Renal cortical epithelial cell (primary cell): ENCODE results near the gene COMMD4. TPM values are rescaled to one million over a fixed set of nuclear protein-coding genes. Genes with fewer than 3 reads are reported as not detected.
A peak's percentile ranks its signal among the peaks of the same experiment; 100 is the strongest.

Experiments
- DNase-seq: peaks from one replicate; pipeline ENCODE4 v3.0.0-alpha.2; 2011; ENCODE audit warnings: low read depth
- total RNA-seq: library from RNA; depleted of rRNA; stranded (reverse); fragments of >200 nt; gene quantifications from 2 replicates; pipeline ENCODE4 v1.2.3, GENCODE V29; 2014

The COMMD4 gene
- total RNA-seq, 1 donor from 2014 or later, result 42.1 TPM

- DNase-seq, result no peak
These were observed 20.1 kb downstream of the COMMD4 start for GRCh38 chr15:75356006-75356405.

DNA sequence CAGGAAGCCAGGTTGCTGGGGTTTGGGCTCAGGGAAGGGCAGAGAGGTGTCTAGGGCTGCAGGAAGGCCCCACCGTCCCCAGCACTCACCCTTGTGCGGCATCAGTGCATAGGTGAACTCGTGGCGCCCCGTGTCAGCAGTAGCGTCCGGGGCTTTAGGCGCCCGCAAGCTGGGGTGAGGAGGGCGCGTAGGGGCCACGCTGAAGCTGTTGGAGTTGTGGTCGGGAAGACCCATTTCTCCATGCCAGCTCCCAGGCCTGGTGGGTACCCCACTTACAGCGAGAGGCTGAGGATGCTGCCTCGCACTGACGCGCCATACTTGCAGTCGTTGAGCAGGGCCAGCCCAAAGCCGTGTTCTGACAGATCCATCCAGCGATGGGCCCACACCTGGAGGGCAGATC is 20.7 kb downstream of the COMMD4 start:
- no peak for DNase-seq

DNA sequence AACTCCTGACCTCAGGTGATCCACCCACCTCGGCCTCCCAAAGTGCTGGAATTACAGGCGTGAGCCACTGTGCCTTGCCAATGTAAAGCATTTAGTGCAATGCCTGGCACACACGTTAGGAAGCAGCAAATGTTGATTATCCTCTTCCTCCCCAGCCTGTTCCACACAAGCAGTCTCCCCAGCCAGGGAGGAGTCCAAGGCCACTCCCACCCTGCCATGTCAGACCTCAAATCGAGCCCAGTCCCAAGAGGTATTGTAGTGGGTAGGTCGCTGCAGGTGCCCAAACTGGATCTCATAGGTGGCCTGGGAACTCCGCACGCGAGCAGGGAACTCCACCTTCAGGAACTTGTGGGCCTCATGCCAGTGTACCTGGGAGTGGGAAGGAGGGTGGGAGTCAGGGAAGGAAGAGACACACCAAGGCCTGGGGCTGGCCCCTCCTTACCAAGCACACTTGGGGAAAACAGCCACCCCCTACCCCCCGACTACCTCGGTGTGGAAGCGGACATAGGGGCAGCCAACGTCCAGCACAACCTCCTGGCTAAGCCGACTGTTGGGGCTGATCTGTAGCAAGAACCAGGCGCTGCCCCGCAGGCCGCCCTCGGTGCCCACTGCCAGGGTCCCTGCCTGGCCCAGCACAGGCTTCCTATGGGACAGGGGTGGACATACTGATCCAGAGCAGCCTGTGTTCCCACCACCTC is 22.3 kb downstream of the COMMD4 start:
- DNase-seq, result no peak

DNA sequence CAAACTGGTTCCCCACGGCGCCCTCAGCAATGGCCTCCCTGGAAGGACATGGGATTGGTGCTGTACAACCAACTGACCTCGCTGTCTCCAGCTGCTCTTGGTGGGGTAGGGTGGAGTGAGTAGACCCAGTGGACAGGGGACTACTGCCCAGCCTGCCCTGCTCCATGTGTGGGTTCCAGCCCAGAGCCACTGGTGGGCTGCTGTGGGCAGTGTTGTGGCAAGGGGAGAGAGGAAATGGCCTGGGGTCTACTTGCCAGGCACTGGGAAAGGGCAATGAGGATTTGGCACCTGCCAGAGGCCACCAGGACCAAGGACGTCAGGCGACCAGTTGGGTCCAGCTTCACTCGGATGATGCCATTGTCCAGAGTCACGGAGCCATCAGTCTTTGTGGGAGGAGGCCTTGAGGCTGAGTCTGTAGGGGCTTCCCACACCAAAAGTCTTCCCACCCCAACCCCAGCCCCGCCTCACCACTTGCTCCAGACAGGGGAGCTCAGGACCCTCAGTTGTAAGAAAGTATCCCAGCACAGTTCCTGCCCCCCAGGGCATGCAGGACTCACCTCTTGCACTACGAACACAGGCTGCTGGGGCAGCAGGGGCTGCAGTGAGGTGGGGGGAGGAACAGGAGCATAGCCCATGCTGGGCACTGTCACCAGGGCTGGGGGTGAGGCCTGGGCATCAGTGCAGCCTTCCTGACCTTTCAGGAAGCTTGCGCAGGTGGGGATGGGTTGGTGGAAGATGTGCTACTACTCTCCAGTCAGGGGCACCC is 23.1 kb downstream of the COMMD4 start:
- no peak for DNase-seq

DNA sequence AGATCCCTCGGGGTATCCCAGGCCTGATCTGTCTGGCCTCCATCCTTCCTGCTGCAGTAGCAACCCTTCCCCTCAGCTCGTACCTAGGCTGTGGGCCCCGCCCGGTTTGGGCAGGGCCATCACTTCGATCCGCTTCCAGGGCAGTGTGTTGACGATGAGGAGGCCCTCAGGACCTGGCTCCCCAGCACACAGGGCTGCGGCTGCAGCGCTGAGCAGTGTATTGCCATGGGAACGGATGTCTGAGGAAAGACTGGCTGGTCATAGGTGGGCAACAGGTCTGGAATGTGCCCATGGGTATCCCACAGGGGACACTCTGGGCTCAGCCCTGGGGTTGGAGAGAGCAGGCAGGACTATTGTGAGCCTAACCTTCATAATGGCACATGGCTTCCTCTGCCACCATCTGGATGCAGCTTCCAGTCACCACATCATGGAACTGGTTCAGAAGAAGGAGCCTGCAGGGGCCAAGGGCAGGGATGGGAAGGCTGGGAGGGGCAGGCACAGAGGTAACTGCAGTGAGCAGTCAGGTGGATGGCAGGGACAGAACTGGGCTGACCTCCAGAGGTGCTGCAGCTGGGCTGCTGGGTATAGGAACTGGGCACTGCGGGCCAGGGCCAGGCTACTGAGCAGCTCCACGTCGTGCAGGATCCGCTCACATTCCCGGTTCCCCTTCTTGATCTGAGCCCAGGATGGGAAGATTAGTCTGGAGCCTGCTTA is 23.8 kb downstream of the COMMD4 start:
- no peak for DNase-seq

DNA sequence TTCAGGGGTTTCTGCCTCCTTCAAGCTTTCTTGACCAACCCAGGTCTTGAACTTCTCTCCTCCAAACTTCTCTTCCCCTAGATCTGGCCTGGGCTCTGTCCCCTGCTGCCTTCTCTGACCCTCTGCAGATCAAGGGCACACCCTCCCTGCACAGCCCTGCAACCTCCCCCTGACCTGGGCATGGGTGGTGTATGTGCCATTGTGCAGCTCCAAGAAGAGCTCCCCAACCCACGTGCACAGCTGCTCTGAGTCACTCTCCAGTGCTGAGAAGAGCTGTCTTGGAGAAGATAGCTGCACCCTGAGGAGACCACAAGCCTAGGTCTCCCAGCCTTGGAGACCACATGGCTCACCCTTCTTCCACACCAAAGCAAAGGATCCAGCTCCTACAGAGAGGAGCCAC is 24.5 kb downstream of the COMMD4 start:
- DNase-seq, result no peak

DNA sequence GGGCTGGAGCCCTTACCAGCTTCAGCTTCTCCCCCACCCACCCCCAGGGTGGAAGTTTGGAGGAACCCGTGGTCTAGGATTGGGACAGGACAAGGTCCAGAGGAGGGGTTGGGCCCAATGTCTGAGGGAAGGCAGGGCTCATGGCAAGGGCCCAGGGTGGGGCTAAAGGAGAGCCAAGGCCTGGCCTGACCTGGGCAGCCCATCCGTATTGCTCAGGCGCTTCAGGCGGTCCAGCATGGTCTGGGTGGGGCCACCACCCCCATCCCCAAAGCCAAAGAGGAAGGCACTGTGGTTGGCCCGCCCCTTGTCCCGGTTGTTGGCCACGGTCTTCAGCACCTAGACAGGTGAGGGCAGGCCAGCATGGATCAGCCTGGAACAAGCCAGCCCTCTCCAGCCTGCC is 25.0 kb downstream of the COMMD4 start:
- no peak for DNase-seq

- no peak for DNase-seq
These were observed 25.6 kb downstream of the COMMD4 start for GRCh38 chr15:75361361-75361988.

DNA sequence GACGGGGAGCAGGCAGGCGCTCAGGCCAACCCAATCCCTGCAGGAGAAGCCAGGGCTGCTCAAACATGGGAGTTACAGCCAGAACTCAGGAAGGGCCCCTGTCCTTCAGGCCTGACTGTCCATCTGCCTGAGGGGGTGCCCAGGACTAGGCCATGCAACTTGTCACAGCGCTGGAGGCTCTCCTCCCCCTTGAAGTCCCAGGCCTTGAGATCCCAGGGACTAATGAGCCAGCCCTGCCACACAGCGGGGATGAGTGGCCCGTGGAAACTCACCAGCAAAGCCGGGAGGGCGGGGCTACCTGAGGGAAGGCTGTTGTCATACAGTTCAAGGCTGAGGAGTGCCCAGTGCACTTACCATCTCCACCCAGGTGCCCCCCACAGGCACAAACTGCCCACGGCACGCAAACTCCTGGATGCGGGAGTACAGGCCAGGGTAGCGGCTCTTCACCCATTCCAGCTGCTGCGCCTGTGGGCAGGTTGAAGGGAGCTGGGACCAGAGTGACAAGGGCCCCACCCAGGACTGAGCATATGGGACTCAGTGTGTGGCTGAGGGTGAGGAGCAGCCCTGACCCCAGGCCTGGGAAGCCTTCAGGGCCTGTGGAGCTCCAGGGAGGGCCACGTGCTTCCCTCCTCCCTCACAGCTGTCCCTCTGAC is 26.3 kb downstream of the COMMD4 start:
- no peak for DNase-seq

GRCh38 chr15:75362642-75363249 is 26.9 kb downstream of the COMMD4 start:
- DNase-seq, result no peak

- no peak for DNase-seq
These were observed 27.9 kb downstream of the COMMD4 start for GRCh38 chr15:75363786-75364185.

DNA sequence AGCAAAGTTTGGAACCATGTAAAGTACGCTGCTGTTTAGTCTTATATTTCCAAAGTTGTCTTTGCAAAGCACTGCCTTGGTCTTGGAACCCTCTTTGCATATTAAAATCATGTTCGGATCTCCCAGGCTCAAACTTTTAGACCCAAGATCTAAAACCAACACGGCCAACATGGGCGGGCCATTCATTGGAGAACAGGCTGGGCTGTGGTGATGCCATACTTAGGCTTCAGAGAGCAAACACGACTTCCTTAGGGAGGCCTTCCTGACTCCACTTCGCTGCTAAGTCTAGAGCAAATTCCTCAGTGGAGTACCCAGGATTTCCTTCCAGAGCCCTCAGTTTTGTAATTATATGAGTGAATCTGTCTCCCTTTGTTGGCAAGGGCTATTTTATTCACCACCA is 29.0 kb downstream of the COMMD4 start:
- no peak for DNase-seq

DNA sequence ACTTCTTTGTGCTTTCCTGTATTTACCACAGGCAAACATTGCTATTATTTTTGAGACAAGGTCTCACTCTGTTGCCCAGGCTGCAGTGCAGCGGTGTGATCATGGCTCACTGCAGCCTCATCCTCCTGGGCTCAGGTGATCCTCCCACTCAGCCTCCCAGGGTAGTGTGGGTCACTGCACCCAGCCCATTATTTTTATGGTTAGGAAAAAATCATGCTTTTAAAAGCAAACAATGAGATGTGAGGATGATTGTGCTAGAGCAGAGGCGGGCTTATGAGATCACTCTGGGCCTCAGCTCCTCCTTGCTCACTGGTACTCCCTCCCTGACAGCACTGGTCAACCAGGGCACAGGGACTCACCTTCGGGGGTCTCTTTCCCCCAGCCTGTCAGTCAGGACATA is 30.3 kb downstream of the COMMD4 start:
- DNase-seq, result no peak

GRCh38 chr15:75367006-75367405 is 31.1 kb downstream of the COMMD4 start:
- no peak for DNase-seq

- DNase-seq, result no peak
These were observed 31.6 kb downstream of the COMMD4 start for GRCh38 chr15:75367406-75367912.

- peak; percentile 94 for DNase-seq
These were observed 32.2 kb downstream of the COMMD4 start, which contains the start of gene MAN2C1 for GRCh38 chr15:75367913-75368688. Gene MAN2C1 (minus strand): TSS chr15:75368607. CDS start chr15:75368583, 24 bp downstream.

- DNase-seq, result no peak
These were observed 32.9 kb downstream of the COMMD4 start for GRCh38 chr15:75368689-75369239.

DNA sequence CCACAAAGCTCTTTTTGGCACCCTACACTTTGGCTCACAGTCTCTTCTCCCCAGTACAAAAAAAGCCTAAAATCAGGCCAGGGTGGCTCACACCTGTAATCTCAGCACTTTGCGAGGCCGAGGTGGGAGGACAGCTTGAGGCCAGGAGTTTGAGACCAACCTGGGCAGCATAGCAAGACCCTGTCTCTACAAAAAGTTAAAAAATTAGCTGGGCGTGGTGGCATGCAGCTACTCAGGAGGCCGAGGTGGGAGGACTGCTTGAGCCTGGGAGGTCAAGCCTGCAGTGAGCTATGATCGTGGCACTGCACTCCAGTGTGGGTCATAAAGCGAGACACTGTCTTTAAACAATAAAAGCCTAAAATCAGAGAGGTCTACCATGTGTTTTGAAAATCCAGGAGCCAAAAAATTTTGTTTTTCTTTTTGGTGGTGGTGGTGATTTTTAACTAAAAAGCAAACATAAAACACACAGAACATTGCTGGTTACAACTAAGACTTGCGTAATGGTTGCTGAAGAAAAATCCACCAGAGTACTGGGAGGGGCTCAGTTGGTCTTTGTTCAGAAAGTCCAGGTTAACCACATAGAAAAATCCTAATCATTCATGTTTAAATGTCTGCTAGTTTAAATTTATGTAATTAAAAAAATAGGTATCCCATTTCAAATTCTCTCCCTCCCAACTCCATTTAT is 34.2 kb downstream of the COMMD4 start:
- no peak for DNase-seq

DNA sequence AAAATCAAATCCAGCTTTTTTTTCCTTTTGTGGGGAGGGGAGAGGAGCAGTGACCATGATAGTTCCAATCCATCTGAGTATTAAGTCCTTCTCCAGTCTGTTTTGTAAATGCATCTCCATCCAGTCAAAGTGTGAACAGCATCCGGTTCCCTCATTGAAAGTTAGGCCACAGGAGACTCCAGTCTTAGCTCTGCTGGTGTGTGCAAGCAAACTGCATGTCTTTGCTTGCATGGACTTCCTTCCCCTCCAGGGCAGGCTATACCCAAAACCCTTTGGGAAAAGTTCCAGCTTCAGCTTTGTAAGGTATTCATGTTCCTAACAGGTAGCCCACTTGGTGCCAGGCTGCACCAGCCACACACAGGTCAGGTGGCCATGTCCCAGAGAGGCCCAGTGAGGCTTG is 35.6 kb downstream of the COMMD4 start:
- DNase-seq, result no peak
